Lower lobe of right lung (tissue), 2 donors: ENCODE results near the gene UBE2O. TPM values are rescaled to one million over a fixed set of nuclear protein-coding genes. Genes with fewer than 3 reads are reported as not detected.

Source experiments
- ATAC-seq, 2 donors: fragments of 200-7000 bp; cut with Tn5 transposase; one replicate each; pipeline ENCODE4 v1.9.1; 2020 to 2022; ENCODE audit warnings: mild to moderate bottlenecking in 2 of 2, moderate library complexity in 2 of 2
- DNase-seq: peaks from one replicate; pipeline ENCODE4 v3.0.0-alpha.2; 2020
- H3K27ac ChIP-seq: fragments of 200-600 bp; one replicate; pipeline ENCODE4 v1.8.0; 2022
- H3K27me3 ChIP-seq: fragments of 200-600 bp; one replicate; pipeline ENCODE4 v1.8.0; 2022; ENCODE audit warnings: low read depth
- H3K36me3 ChIP-seq: fragments of 200-600 bp; one replicate; pipeline ENCODE4 v1.8.0; 2022; ENCODE audit warnings: mild to moderate bottlenecking
- H3K4me1 ChIP-seq: fragments of 200-600 bp; one replicate; pipeline ENCODE4 v1.8.0; 2022
- H3K4me3 ChIP-seq: fragments of 200-600 bp; one replicate; pipeline ENCODE4 v1.8.0; 2022; ENCODE audit warnings: mild to moderate bottlenecking
- H3K9me3 ChIP-seq: fragments of 200-600 bp; one replicate; pipeline ENCODE4 v1.8.0; 2022
- CTCF ChIP-seq: fragments of 200-600 bp; IDR thresholded peaks from one replicate; pipeline ENCODE4 v1.8.0; 2022; ENCODE audit warnings: antibody characterized with exemption, mild to moderate bottlenecking
- intact Hi-C: fragments of 100-400 bp; cut with DNase I; formaldehyde crosslinking; loops from one replicate; pipeline ENCODE4 v1.11.0; 2022
- total RNA-seq: library from RNA; stranded (reverse); fragmentation: NEBNext Ultra II Directional; extraction: Animal tissue kit (Norgen Biotek cat#: 25700); gene quantifications from one replicate; pipeline ENCODE4 v1.2.1, GENCODE V29; 2021
- donor health status: DM: no; HTN: yes; CAD: no; lungs with severe emphysema.

UBE2O gene
- total RNA-seq, 1 donor from 2014 or later, result 18.2 TPM

- H3K4me1 ChIP-seq, result no peaks in the 10 kb centered on the region
- H3K27me3 ChIP-seq, result no peaks in the 10 kb centered on the region
- H3K27ac ChIP-seq, result no peak overlapping the region
- no peak overlapping the region for H3K4me3 ChIP-seq
- H3K9me3 ChIP-seq, result no peaks in the 10 kb centered on the region
- peaks cover 87% of the 10 kb centered on the region for H3K36me3 ChIP-seq
- ATAC-seq (no peak), DNase-seq (no peak)
- TF ChIP-seq CTCF, result no peak
- intact Hi-C loops, result loop anchor here (5.0 kb wide), 1 partner anchor 94 kb away; no protein-coding TSS in a partner anchor
These were observed 57.0 kb downstream of the UBE2O start for GRCh38 chr17:76395980-76396379.

GRCh38 chr17:76394166-76394565 is 58.8 kb downstream of the UBE2O start:
- TF ChIP-seq CTCF, result no peak
- DNase-seq (no peak), ATAC-seq (no peak)
- H3K36me3 ChIP-seq, result peaks cover 84% of the 10 kb centered on the region
- H3K9me3 ChIP-seq, result no peaks in the 10 kb centered on the region
- no peaks in the 10 kb centered on the region for H3K27me3 ChIP-seq
- no peaks in the 10 kb centered on the region for H3K4me1 ChIP-seq
- H3K4me3 ChIP-seq, result no peak overlapping the region
- H3K27ac ChIP-seq, result no peak overlapping the region
- intact Hi-C loops, result no loop called here

- Histone ChIP-seq H3K9me3 (no peaks in the 10 kb centered on the region), H3K27me3 (no peaks in the 10 kb centered on the region), H3K36me3 (peaks cover 55% of the 10 kb centered on the region), H3K4me3 (no peak overlapping the region), H3K4me1 (peaks cover 2% of the 10 kb centered on the region), H3K27ac (no peak overlapping the region)
- intact Hi-C loops, result no loop called here
- no peak for DNase-seq
- TF ChIP-seq CTCF, result no peak
- ATAC-seq, result no peak
These were observed 61.7 kb downstream of the UBE2O start for GRCh38 chr17:76391200-76391715.

GRCh38 chr17:76390003-76390421 is 62.9 kb downstream of the UBE2O start:
- H3K4me3 ChIP-seq, result no peak overlapping the region
- peaks cover 14% of the 10 kb centered on the region for H3K4me1 ChIP-seq
- no peak for TF ChIP-seq CTCF
- DNase-seq, result no peak
- H3K36me3 ChIP-seq, result peaks cover 44% of the 10 kb centered on the region
- no peaks in the 10 kb centered on the region for H3K27me3 ChIP-seq
- no peak overlapping the region for H3K27ac ChIP-seq
- H3K9me3 ChIP-seq, result no peaks in the 10 kb centered on the region
- no peak for ATAC-seq
- intact Hi-C loops, result no loop called here

GRCh38 chr17:76388966-76389888 is 63.7 kb downstream of the UBE2O start:
- H3K27me3 ChIP-seq, result no peaks in the 10 kb centered on the region
- no peaks in the 10 kb centered on the region for H3K9me3 ChIP-seq
- no peak overlapping the region for H3K27ac ChIP-seq
- no peak for TF ChIP-seq CTCF
- peaks cover 38% of the 10 kb centered on the region for H3K36me3 ChIP-seq
- ATAC-seq (no peak), DNase-seq (no peak)
- peaks cover 18% of the 10 kb centered on the region for H3K4me1 ChIP-seq
- intact Hi-C loops, result no loop called here
- no peak overlapping the region for H3K4me3 ChIP-seq
